ENCODE measurements around the gene BMPR1A.

DNA sequence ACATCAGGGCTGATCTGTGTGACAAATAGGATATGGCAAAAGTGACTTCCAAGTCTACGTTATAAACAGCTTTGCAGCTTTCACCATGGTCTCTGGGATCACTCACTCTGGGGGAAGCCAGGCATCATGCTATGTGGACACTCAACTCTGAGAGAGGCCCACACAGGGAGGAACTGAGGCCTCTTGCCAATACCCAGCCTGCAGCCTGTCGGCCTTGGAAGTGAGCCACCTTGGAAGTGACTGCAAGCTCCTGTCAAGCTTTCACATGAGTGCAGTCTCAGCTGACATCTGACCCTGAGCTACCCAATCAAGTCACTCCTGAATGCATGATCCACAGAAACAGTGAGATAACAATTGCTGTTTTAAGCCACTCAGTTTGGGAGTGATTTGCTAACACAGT is 144.5 kb downstream of the BMPR1A start:
- TF ChIP-seq, protein P1, sequence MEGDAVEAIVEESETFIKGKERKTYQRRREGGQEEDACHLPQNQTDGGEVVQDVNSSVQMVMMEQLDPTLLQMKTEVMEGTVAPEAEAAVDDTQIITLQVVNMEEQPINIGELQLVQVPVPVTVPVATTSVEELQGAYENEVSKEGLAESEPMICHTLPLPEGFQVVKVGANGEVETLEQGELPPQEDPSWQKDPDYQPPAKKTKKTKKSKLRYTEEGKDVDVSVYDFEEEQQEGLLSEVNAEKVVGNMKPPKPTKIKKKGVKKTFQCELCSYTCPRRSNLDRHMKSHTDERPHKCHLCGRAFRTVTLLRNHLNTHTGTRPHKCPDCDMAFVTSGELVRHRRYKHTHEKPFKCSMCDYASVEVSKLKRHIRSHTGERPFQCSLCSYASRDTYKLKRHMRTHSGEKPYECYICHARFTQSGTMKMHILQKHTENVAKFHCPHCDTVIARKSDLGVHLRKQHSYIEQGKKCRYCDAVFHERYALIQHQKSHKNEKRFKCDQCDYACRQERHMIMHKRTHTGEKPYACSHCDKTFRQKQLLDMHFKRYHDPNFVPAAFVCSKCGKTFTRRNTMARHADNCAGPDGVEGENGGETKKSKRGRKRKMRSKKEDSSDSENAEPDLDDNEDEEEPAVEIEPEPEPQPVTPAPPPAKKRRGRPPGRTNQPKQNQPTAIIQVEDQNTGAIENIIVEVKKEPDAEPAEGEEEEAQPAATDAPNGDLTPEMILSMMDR (IDR thresholded peaks at IDR 0.05; ENCODE audit: low read depth, low read length, missing input control) = no peak
- TF ChIP-seq RXRA (IDR thresholded peaks at IDR 0.05) (no peak), GABPA (IDR thresholded peaks at IDR 0.05 in 1 of 2, conservative IDR thresholded peaks at IDR 0.05 in 1 of 2) (no peak), RAD21 (IDR thresholded peaks at IDR 0.05) (no peak), EGR1 (IDR thresholded peaks at IDR 0.05; ENCODE audit: low read depth in 2 of 2) (no peak)
- TF ChIP-seq, protein P2, sequence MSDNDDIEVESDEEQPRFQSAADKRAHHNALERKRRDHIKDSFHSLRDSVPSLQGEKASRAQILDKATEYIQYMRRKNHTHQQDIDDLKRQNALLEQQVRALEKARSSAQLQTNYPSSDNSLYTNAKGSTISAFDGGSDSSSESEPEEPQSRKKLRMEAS (IDR thresholded peaks at IDR 0.05) = no peak
